HG02623 (cell line): Measurements from ENCODE around the gene HSPD1.
"Not testable (repeated sequence)": the region's sequence is repeated elsewhere in the genome, so short reads cannot be mapped to it uniquely, and the experiment has no call there.

Experiments
- ATAC-seq: cut with Tn5 transposase; IDR thresholded peaks from one replicate; pipeline ENCODE4 v1.9.1; 2021; ENCODE audit warnings: moderate library complexity; ENCODE audit not compliant: unreplicated experiment

HSPD1 gene

GRCh38 chr2:197497326-197497725 lies 2.3 kb downstream of the HSPD1 start:
- no peak for ATAC-seq

- no peak for ATAC-seq
These were observed 2.9 kb downstream of the HSPD1 start for GRCh38 chr2:197496695-197497094.

- ATAC-seq = no peak
These were observed 4.1 kb downstream of the HSPD1 start for GRCh38 chr2:197495433-197496134.

- no peak for ATAC-seq
These were observed 12.3 kb downstream of the HSPD1 start for GRCh38 chr2:197487385-197487784.

- no peak for ATAC-seq
These were observed 13.5 kb downstream of the HSPD1 start for GRCh38 chr2:197486175-197486574.

GRCh38 chr2:197484248-197484647 lies 15.4 kb downstream of the HSPD1 start:
- not testable (repeated sequence) for ATAC-seq

GRCh38 chr2:197480165-197481036 lies 19.2 kb downstream of the HSPD1 start:
- ATAC-seq = no peak

- ATAC-seq = no peak
These were observed 21.8 kb downstream of the HSPD1 start for GRCh38 chr2:197477797-197478196.

GRCh38 chr2:197472166-197472565 lies 27.5 kb downstream of the HSPD1 start:
- no peak for ATAC-seq

GRCh38 chr2:197464175-197464574 lies 35.5 kb downstream of the HSPD1 start:
- ATAC-seq = no peak

- no peak for ATAC-seq
These were observed 38.6 kb downstream of the HSPD1 start for GRCh38 chr2:197461057-197461456.

GRCh38 chr2:197460649-197461048 lies 39.0 kb downstream of the HSPD1 start:
- no peak for ATAC-seq

- no peak for ATAC-seq
These were observed 44.2 kb downstream of the HSPD1 start for GRCh38 chr2:197455428-197455827.

GRCh38 chr2:197454923-197455322 lies 44.7 kb downstream of the HSPD1 start:
- ATAC-seq = no peak

- peak; percentile 16 for ATAC-seq
These were observed 45.7 kb downstream of the HSPD1 start for GRCh38 chr2:197453914-197454398.

GRCh38 chr2:197453123-197453913 lies 46.3 kb downstream of the HSPD1 start, which contains the start of gene COQ10B:
COQ10B (plus strand) TSS chr2:197453552; CDS start chr2:197453561, 9 bp downstream.
- ATAC-seq = peak; percentile 96

GRCh38 chr2:197452754-197453122 lies 46.9 kb downstream of the HSPD1 start:
- ATAC-seq = no peak

GRCh38 chr2:197450935-197451358 lies 48.7 kb downstream of the HSPD1 start:
- not testable (repeated sequence) for ATAC-seq

GRCh38 chr2:197450465-197450864 lies 49.2 kb downstream of the HSPD1 start:
- no peak for ATAC-seq

- no peak for ATAC-seq
These were observed 52.8 kb downstream of the HSPD1 start for GRCh38 chr2:197446844-197447243.

GRCh38 chr2:197445746-197446145 lies 53.9 kb downstream of the HSPD1 start:
- no peak for ATAC-seq
